H1 (cell line): ENCODE measurements around the gene E2F8. TPM values are rescaled to one million over a fixed set of nuclear protein-coding genes. Genes with fewer than 3 reads are reported as not detected.

Source experiments
- CTCF ChIA-PET: fragments of 300-600 bp; sonication (Branson Sonifier 250); formaldehyde crosslinking; loops from one replicate; lab custom pipeline; 2021; ENCODE audit not compliant: partially characterized antibody; lab: Charles Lee
- POLR2A ChIA-PET: fragments of 300-600 bp; sonication (Branson Sonifier 250); formaldehyde crosslinking; loops from one replicate; lab custom pipeline; 2021; ENCODE audit warnings: inconsistent platforms; ENCODE audit not compliant: partially characterized antibody; lab: Charles Lee
- DNase-seq, 2 experiments: peaks; one replicate each; pipeline versions ENCODE4 v3.0.0 to v3.0.0-alpha.2; 2010 to 2022; ENCODE audit warnings: low spot score in 2 of 2, low read depth in 1 of 2, mixed read lengths in 1 of 2
- FAIRE-seq: peaks from 2 replicates; lab custom pipeline; 2011; peaks lifted over from hg19 to GRCh38; lab: Jason Lieb, UNC
- H2AFZ ChIP-seq: 2 replicates; pipeline ENCODE4 v1.8.1; 2012; ENCODE audit warnings: low read length, inconsistent platforms
- H2AK5ac ChIP-seq: 2 replicates; pipeline ENCODE4 v1.6.1; 2013; ENCODE audit warnings: low read depth, low read length
- H2BK120ac ChIP-seq: replicated peaks from 2 replicates; pipeline ENCODE3; 2013; ENCODE audit warnings: low read depth, low read length, inconsistent platforms
- H2BK12ac ChIP-seq: 2 replicates; pipeline ENCODE4 v1.6.1; 2013; ENCODE audit warnings: low read depth, low read length
- H2BK15ac ChIP-seq: 2 replicates; pipeline ENCODE4 v1.6.1; 2013; ENCODE audit warnings: low read length
- H2BK20ac ChIP-seq: 2 replicates; pipeline ENCODE4 v1.6.1; 2013; ENCODE audit warnings: low read length
- H2BK5ac ChIP-seq: 2 replicates; pipeline ENCODE4 v1.6.1; 2013; ENCODE audit warnings: low read depth, low read length
- H3K14ac ChIP-seq: 2 replicates; pipeline ENCODE4 v1.6.1; 2013; ENCODE audit warnings: inconsistent platforms; ENCODE audit not compliant: insufficient read length
- H3K18ac ChIP-seq: 2 replicates; pipeline ENCODE4 v1.6.1; 2013; ENCODE audit warnings: low read length; ENCODE audit errors: extremely low read depth
- H3K23ac ChIP-seq: 2 replicates; pipeline ENCODE4 v1.6.1; 2013; ENCODE audit warnings: inconsistent platforms; ENCODE audit not compliant: insufficient read length
- H3K23me2 ChIP-seq: 2 replicates; pipeline ENCODE4 v1.6.1; 2013; ENCODE audit warnings: low read depth, low read length
- H3K27ac ChIP-seq: 2 replicates; pipeline ENCODE4 v1.6.1; 2011; ENCODE audit warnings: low read depth, low read length, inconsistent platforms
- H3K27me3 ChIP-seq, 4 experiments: replicated peaks in 1 of 4; 1 replicate in 1 of 4; 2 replicates in 3 of 4; pipeline versions ENCODE4 v1.6.1 to v1.8.1; 2011 to 2013; ENCODE audit warnings: low read length in 3 of 4, mild to moderate bottlenecking in 3 of 4, inconsistent platforms in 2 of 4, mixed read lengths in 2 of 4, moderate library complexity in 1 of 4; ENCODE audit not compliant: control insufficient read depth in 3 of 4, insufficient read depth in 3 of 4; ENCODE audit errors: extremely low read depth in 1 of 4
- H3K36me3 ChIP-seq, 4 experiments: 2 replicates each; pipeline versions ENCODE4 v1.6.1 to v1.8.1; 2011 to 2013; ENCODE audit warnings: mild to moderate bottlenecking in 4 of 4, low read length in 3 of 4, moderate library complexity in 2 of 4, control low read depth in 1 of 4, inconsistent platforms in 1 of 4; ENCODE audit not compliant: insufficient read depth in 4 of 4, control insufficient read depth in 2 of 4
- H3K4ac ChIP-seq: replicated peaks from 2 replicates; pipeline ENCODE3; 2013; ENCODE audit warnings: low read length, low read depth, mixed read lengths, inconsistent platforms; ENCODE audit not compliant: insufficient read length
- H3K4me1 ChIP-seq, 4 experiments: replicated peaks in 1 of 4; 1 replicate in 1 of 4; 2 replicates in 3 of 4; pipeline versions ENCODE4 v1.6.1 to v1.8.1; 2011 to 2013; ENCODE audit warnings: low read length in 3 of 4, inconsistent platforms in 2 of 4, mixed read lengths in 1 of 4; ENCODE audit not compliant: insufficient read depth in 4 of 4, control insufficient read depth in 3 of 4
- H3K4me2 ChIP-seq, 2 experiments: 2 replicates each; pipeline versions ENCODE4 v1.6.1 to v1.8.1; 2011 to 2013; ENCODE audit warnings: low read depth in 2 of 2, low read length in 2 of 2, control low read depth in 1 of 2, inconsistent platforms in 1 of 2, mild to moderate bottlenecking in 1 of 2; ENCODE audit not compliant: insufficient read depth in 1 of 2
- H3K4me3 ChIP-seq, 4 experiments: fragments of 200-600, 300-600 bp in 1 of 4; sonication (generic), shearing (Covaris generic), sonication (Bioruptor Twin) in 1 of 4; 2 replicates each; pipeline versions ENCODE4 v1.5.1 to v1.8.1; 2011 to 2016; ENCODE audit warnings: low read length in 4 of 4, low read depth in 3 of 4, control low read depth in 2 of 4, inconsistent platforms in 2 of 4, mild to moderate bottlenecking in 2 of 4, mixed read lengths in 1 of 4, moderate library complexity in 1 of 4; ENCODE audit not compliant: insufficient read depth in 2 of 4; ENCODE audit errors: extremely low read depth in 1 of 4
- H3K56ac ChIP-seq: replicated peaks from 2 replicates; pipeline ENCODE3; 2013; ENCODE audit warnings: low read depth, mild to moderate bottlenecking, mixed read lengths, low read length, inconsistent platforms; ENCODE audit not compliant: insufficient read length
- H3K79me1 ChIP-seq: 2 replicates; pipeline ENCODE4 v1.6.1; 2013; ENCODE audit warnings: low read depth, low read length, control low read depth
- H3K79me2 ChIP-seq, 2 experiments: 2 replicates each; pipeline versions ENCODE4 v1.6.1 to v1.8.1; 2012 to 2013; ENCODE audit warnings: low read length in 2 of 2, mild to moderate bottlenecking in 2 of 2, inconsistent platforms in 1 of 2; ENCODE audit not compliant: insufficient read depth in 2 of 2, control insufficient read depth in 1 of 2
- H3K9ac ChIP-seq, 4 experiments: replicated peaks in 1 of 4; 1 replicate in 1 of 4; 2 replicates in 3 of 4; pipeline versions ENCODE4 v1.6.1 to v1.8.1; 2011 to 2013; ENCODE audit warnings: low read depth in 3 of 4, low read length in 3 of 4, control low read depth in 2 of 4, mild to moderate bottlenecking in 2 of 4, moderate library complexity in 2 of 4, inconsistent platforms in 1 of 4; ENCODE audit errors: extremely low read depth in 1 of 4
- H3K9me3 ChIP-seq, 2 experiments: 2 replicates each; pipeline versions ENCODE4 v1.6.1 to v1.8.1; 2012 to 2013; ENCODE audit warnings: mild to moderate bottlenecking in 2 of 2, moderate library complexity in 2 of 2, control low read depth in 1 of 2, inconsistent platforms in 1 of 2, low read depth in 1 of 2, low read length in 1 of 2, mixed read lengths in 1 of 2; ENCODE audit not compliant: insufficient read depth in 2 of 2
- H4K20me1 ChIP-seq, 2 experiments: replicated peaks in 1 of 2; 2 replicates each; pipeline versions ENCODE3 to v1.8.1; 2011 to 2013; ENCODE audit warnings: inconsistent platforms in 2 of 2, low read length in 2 of 2, mild to moderate bottlenecking in 1 of 2; ENCODE audit not compliant: insufficient read depth in 2 of 2, control insufficient read depth in 1 of 2
- H4K5ac ChIP-seq: 2 replicates; pipeline ENCODE4 v1.6.1; 2013; ENCODE audit warnings: low read length, low read depth, mixed read lengths, inconsistent platforms; ENCODE audit not compliant: insufficient read length
- H4K8ac ChIP-seq: 2 replicates; pipeline ENCODE4 v1.8.0; 2013; ENCODE audit warnings: mild to moderate bottlenecking, moderate library complexity, low read length, inconsistent platforms; ENCODE audit not compliant: insufficient read depth; ENCODE audit errors: extremely low read depth
- H4K91ac ChIP-seq: replicated peaks from 2 replicates; pipeline ENCODE3; 2013; ENCODE audit warnings: low read length, mixed read lengths, inconsistent platforms; ENCODE audit not compliant: insufficient read length
- CREB1 ChIP-seq: IDR thresholded peaks from 2 replicates; pipeline ENCODE4 v1.6.1; 2012; ENCODE audit warnings: inconsistent platforms
- EGR1 ChIP-seq: IDR thresholded peaks from 2 replicates; pipeline ENCODE4 v1.6.1; 2011; ENCODE audit warnings: low read depth, low read length, borderline replicate concordance
- TBP ChIP-seq: IDR thresholded peaks from 2 replicates; pipeline ENCODE4 v1.6.1; 2011; ENCODE audit warnings: low read depth, low read length, improper control_type of control experiment
- YY1 ChIP-seq: IDR thresholded peaks from 2 replicates; pipeline ENCODE4 v1.6.1; 2011; ENCODE audit warnings: low read depth, mild to moderate bottlenecking, low read length
- WGBS, 2 experiments: shearing (Covaris generic) in 1 of 2; methylation state at CpG; one replicate each; pipeline versions ENCODE4 v1.1.6 to v1.1.7; 2013 to 2015; ENCODE audit warnings: low lambda C conversion rate in 2 of 2, mixed read lengths in 2 of 2, inconsistent platforms in 1 of 2, low coverage in 1 of 2, missing lambda C conversion rate in 1 of 2; ENCODE audit not compliant: insufficient replicate concordance in 2 of 2, insufficient coverage in 1 of 2, insufficient read length in 1 of 2; ENCODE audit errors: extremely low coverage in 1 of 2, missing lambda C conversion rate in 1 of 2; 5-methylcytosine and 5-hydroxymethylcytosine counted together
- polyA plus RNA-seq, 7 experiments: library from polyadenylated mRNA; depleted of rRNA in 3 of 7; stranded (reverse) in 5 of 7; unstranded in 2 of 7; fragments of >200 nt in 5 of 7; fragments of 200-250 nt in 2 of 7; gene quantifications; 1 replicate in 5 of 7; 2 replicates in 1 of 7; 4 replicates in 1 of 7; pipeline versions ENCODE4 v1.2.1 to v1.2.3, GENCODE V29; 2011 to 2013; ENCODE audit warnings: missing spikeins in 2 of 7, mixed read lengths in 2 of 7
- total RNA-seq: library from RNA; stranded (reverse); fragmentation: NEBNext Ultra II Directional; extraction: Animal tissue kit (Norgen Biotek cat#: 25700); gene quantifications from 2 replicates; pipeline ENCODE4 v1.2.1, GENCODE V29; 2021
- TF ChIP-seq, protein P1 (sequence below): IDR thresholded peaks from 2 replicates; pipeline ENCODE4 v1.6.1; 2012; ENCODE audit warnings: low read length, inconsistent platforms

The E2F8 gene
- total and polyA plus RNA-seq, 2 of the 8 experiments (the other 6 are each of a cell fraction or from before 2014, with no cell fraction given), result 5.4 to 11.4 TPM

GRCh38 chr11:19225123-19225522 lies 15.6 kb downstream of the E2F8 start:
- H4K20me1 ChIP-seq, result no peaks in the 10 kb centered on the region
- H3K4me2 ChIP-seq, result no peak overlapping the region
- no peak overlapping the region for H3K4me3 ChIP-seq
- TF ChIP-seq EGR1 (no peak), TBP (no peak), CREB1 (no peak), YY1 (no peak)
- TF ChIP-seq, protein P1, sequence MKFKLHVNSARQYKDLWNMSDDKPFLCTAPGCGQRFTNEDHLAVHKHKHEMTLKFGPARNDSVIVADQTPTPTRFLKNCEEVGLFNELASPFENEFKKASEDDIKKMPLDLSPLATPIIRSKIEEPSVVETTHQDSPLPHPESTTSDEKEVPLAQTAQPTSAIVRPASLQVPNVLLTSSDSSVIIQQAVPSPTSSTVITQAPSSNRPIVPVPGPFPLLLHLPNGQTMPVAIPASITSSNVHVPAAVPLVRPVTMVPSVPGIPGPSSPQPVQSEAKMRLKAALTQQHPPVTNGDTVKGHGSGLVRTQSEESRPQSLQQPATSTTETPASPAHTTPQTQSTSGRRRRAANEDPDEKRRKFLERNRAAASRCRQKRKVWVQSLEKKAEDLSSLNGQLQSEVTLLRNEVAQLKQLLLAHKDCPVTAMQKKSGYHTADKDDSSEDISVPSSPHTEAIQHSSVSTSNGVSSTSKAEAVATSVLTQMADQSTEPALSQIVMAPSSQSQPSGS, result no peak
- peaks cover 0 to 3% (median 0%) of the 10 kb centered on the region in 4 experiments; a peak in 1 of 7 replicates for H3K4me1 ChIP-seq
- no peak overlapping the region for H3K27ac ChIP-seq
- no peak overlapping the region for H4K5ac ChIP-seq
- FAIRE-seq, result no peak
- CTCF ChIA-PET, result no interaction called here
- no peak overlapping the region for H3K14ac ChIP-seq
- H2BK5ac ChIP-seq, result no peak overlapping the region
- no peaks in the 10 kb centered on the region for H3K9me3 ChIP-seq
- no peaks in the 10 kb centered on the region for H3K27me3 ChIP-seq
- no peaks in the 10 kb centered on the region for H3K79me1 ChIP-seq
- H4K91ac ChIP-seq, result no peak overlapping the region
- H2BK120ac ChIP-seq, result no peak overlapping the region
- H3K36me3 ChIP-seq, result peaks cover 0 to 21% (median 13%) of the 10 kb centered on the region in 4 experiments; a peak in 7 of 8 replicates
- no peak overlapping the region for H2AFZ ChIP-seq
- no peaks in the 10 kb centered on the region for H3K79me2 ChIP-seq
- no peaks in the 10 kb centered on the region for H3K23me2 ChIP-seq
- no peak overlapping the region for H3K9ac ChIP-seq
- POLR2A ChIA-PET, result no interaction called here
- 96% methylated on average over 6 of the region's 6 CpGs; no CpG with 5 or more reads in 1 of the 2 experiments for WGBS, 2 experiments
- H3K56ac ChIP-seq, result no peak overlapping the region
- H2BK12ac ChIP-seq, result no peak overlapping the region
- H2BK15ac ChIP-seq, result no peak overlapping the region
- no peak overlapping the region for H2BK20ac ChIP-seq
- no peak for DNase-seq
- H4K8ac ChIP-seq, result no peak overlapping the region
- no peak overlapping the region for H2AK5ac ChIP-seq
- no peak overlapping the region for H3K18ac ChIP-seq
- no peak overlapping the region for H3K4ac ChIP-seq
- H3K23ac ChIP-seq, result no peak overlapping the region
